HL-60 (cell line): ENCODE results near the gene PABPC5.

Source experiments
- DNase-seq, 2 experiments: peaks; one replicate each; pipeline ENCODE4 v3.0.0-alpha.2; 2010 to 2020; ENCODE audit warnings: low read depth in 1 of 2, low spot score in 1 of 2
- H3K27ac ChIP-seq: fragments of 250-450 bp; sonication (Bioruptor Pico); replicated peaks from 2 replicates; pipeline ENCODE4 v1.5.1; 2020; ENCODE audit warnings: mild to moderate bottlenecking, moderate library complexity
- H3K27me3 ChIP-seq: fragments of 250-450 bp; sonication (Bioruptor Pico); 2 replicates; pipeline ENCODE4 v1.5.1; 2021; ENCODE audit warnings: mild to moderate bottlenecking, moderate library complexity; ENCODE audit not compliant: insufficient read depth, poor library complexity, severe bottlenecking
- H3K4me3 ChIP-seq: replicated peaks from 2 replicates; pipeline ENCODE4 v1.5.1; 2011; ENCODE audit warnings: mild to moderate bottlenecking, control low read depth, low read length; ENCODE audit not compliant: insufficient read depth
- CTCF ChIP-seq: IDR thresholded peaks from one replicate; pipeline ENCODE4 v1.5.1; 2011; ENCODE audit warnings: low read length, control low read depth, inconsistent platforms; ENCODE audit not compliant: insufficient read depth
- GABPA ChIP-seq: IDR thresholded peaks from 2 replicates; pipeline ENCODE4 v1.6.1; 2012; ENCODE audit warnings: low read depth
- POLR2AphosphoS5 ChIP-seq: IDR thresholded peaks from 2 replicates; pipeline ENCODE4 v1.6.1; 2012; ENCODE audit warnings: low read depth
- SPI1 ChIP-seq: IDR thresholded peaks from 2 replicates; pipeline ENCODE4 v1.6.1; 2012; ENCODE audit warnings: low read depth, mild to moderate bottlenecking, borderline replicate concordance
- long read RNA-seq: library from polyadenylated mRNA; unstranded; transcript quantifications from one replicate; pipeline ENCODE4 v2.0.0, GENCODE V29; 2020
- TF ChIP-seq, protein P1 (sequence below): IDR thresholded peaks from 2 replicates; pipeline ENCODE4 v1.6.1; 2012; ENCODE audit warnings: low read depth; ENCODE audit not compliant: insufficient replicate concordance

Gene PABPC5
- long read RNA-seq, result 0 reads

- TF ChIP-seq SPI1 (no peak), POLR2AphosphoS5 (no peak), CTCF (no peak), GABPA (no peak)
- TF ChIP-seq, protein P1, sequence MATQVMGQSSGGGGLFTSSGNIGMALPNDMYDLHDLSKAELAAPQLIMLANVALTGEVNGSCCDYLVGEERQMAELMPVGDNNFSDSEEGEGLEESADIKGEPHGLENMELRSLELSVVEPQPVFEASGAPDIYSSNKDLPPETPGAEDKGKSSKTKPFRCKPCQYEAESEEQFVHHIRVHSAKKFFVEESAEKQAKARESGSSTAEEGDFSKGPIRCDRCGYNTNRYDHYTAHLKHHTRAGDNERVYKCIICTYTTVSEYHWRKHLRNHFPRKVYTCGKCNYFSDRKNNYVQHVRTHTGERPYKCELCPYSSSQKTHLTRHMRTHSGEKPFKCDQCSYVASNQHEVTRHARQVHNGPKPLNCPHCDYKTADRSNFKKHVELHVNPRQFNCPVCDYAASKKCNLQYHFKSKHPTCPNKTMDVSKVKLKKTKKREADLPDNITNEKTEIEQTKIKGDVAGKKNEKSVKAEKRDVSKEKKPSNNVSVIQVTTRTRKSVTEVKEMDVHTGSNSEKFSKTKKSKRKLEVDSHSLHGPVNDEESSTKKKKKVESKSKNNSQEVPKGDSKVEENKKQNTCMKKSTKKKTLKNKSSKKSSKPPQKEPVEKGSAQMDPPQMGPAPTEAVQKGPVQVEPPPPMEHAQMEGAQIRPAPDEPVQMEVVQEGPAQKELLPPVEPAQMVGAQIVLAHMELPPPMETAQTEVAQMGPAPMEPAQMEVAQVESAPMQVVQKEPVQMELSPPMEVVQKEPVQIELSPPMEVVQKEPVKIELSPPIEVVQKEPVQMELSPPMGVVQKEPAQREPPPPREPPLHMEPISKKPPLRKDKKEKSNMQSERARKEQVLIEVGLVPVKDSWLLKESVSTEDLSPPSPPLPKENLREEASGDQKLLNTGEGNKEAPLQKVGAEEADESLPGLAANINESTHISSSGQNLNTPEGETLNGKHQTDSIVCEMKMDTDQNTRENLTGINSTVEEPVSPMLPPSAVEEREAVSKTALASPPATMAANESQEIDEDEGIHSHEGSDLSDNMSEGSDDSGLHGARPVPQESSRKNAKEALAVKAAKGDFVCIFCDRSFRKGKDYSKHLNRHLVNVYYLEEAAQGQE, result no peak
- H3K27me3 ChIP-seq, result peaks cover 4% of the 10 kb centered on the region
- H3K27ac ChIP-seq, result no peak within 1 kb of the TSS
- no peak for DNase-seq
- no peak within 1 kb of the TSS for H3K4me3 ChIP-seq
Observed at GRCh38 chrX:91434351-91435168, at the start of gene PABPC5. Gene PABPC5, plus strand, starts transcription at chrX:91434839. Its CDS starts 739 bp downstream, at chrX:91435578.

- no peak for TF ChIP-seq CTCF
- no peak for TF ChIP-seq GABPA
- TF ChIP-seq, protein P1, result no peak
- TF ChIP-seq SPI1, result no peak
- no peak for TF ChIP-seq POLR2AphosphoS5
- H3K27me3 ChIP-seq, result no peaks in the 10 kb centered on the region
- DNase-seq, result no peak
- no peak overlapping the region for H3K27ac ChIP-seq
- H3K4me3 ChIP-seq, result no peak overlapping the region
Observed at GRCh38 chrX:91389026-91389425, 45.6 kb upstream of the PABPC5 start.

DNA sequence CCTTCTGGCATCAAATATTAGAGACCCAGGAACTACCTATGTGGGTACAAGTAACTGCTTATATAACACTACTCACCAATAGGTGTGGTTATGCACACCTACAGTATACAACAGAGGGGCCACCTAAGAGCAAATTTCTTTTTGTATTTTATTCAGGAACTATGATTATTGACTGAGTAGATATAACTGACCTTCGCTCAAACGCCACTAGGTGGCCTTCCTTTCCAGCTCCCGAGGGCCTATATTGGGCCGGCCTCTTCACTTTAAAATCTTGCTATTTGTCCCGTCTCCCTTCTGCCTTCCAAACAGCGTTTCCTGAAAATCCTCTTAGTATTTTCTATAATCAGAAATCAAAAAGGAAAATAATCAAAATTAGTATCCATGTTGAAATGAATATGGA lies 19.9 kb upstream of the PABPC5 start:
- Histone ChIP-seq H3K27me3 (no peaks in the 10 kb centered on the region), H3K4me3 (no peak overlapping the region), H3K27ac (no peak overlapping the region)
- no peak for DNase-seq
- TF ChIP-seq CTCF (no peak), POLR2AphosphoS5 (no peak), GABPA (no peak), SPI1 (no peak)
- TF ChIP-seq, protein P1, result no peak
